ENCODE results near the gene SESN1.

DNA sequence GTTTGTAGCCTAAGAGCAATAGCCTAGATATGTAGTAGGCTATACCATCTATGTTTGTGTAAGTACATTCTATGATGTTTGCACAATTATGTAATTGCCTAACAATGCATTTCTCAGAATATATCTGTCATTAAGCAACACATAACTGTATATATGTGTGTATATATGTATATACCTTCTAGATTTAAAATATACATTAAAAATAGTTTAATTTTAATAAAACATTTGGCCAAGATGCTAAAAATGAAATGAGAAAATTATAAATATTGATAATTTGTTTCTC lies 20.6 kb downstream of the SESN1 start:
- TF ChIP-seq, protein P1, sequence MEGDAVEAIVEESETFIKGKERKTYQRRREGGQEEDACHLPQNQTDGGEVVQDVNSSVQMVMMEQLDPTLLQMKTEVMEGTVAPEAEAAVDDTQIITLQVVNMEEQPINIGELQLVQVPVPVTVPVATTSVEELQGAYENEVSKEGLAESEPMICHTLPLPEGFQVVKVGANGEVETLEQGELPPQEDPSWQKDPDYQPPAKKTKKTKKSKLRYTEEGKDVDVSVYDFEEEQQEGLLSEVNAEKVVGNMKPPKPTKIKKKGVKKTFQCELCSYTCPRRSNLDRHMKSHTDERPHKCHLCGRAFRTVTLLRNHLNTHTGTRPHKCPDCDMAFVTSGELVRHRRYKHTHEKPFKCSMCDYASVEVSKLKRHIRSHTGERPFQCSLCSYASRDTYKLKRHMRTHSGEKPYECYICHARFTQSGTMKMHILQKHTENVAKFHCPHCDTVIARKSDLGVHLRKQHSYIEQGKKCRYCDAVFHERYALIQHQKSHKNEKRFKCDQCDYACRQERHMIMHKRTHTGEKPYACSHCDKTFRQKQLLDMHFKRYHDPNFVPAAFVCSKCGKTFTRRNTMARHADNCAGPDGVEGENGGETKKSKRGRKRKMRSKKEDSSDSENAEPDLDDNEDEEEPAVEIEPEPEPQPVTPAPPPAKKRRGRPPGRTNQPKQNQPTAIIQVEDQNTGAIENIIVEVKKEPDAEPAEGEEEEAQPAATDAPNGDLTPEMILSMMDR (conservative IDR thresholded peaks at IDR 0.05 in 1 of 2, IDR thresholded peaks at IDR 0.05 in 1 of 2; ENCODE audit: extremely low read depth in 1 of 2, insufficient read depth in 1 of 2, low read depth in 1 of 2, low read length in 2 of 2) = no peak
- TF ChIP-seq EZH2 (IDR thresholded peaks at IDR 0.05; ENCODE audit: borderline replicate concordance, low read length) = no peak

Measured in mammary epithelial cell (primary cell).